Keratinocyte (primary cell): ENCODE results near the gene RNMT. TPM values are rescaled to one million over a fixed set of nuclear protein-coding genes. Genes with fewer than 3 reads are reported as not detected.

Source experiments
- DNase-seq: peaks from one replicate; pipeline ENCODE4 v3.0.0-alpha.2; 2011; ENCODE audit warnings: low read depth, missing footprints, low spot score
- FAIRE-seq: peaks from 2 replicates; lab custom pipeline; 2011; peaks lifted over from hg19 to GRCh38; lab: Jason Lieb, UNC
- H2AFZ ChIP-seq: 2 replicates; pipeline ENCODE4 v1.6.0; 2012; ENCODE audit warnings: low read length, control low read depth, inconsistent platforms; ENCODE audit not compliant: control insufficient read depth
- H3K27ac ChIP-seq: 2 replicates; pipeline ENCODE4 v1.5.1; 2011; ENCODE audit warnings: low read length; ENCODE audit not compliant: control insufficient read depth, insufficient read depth
- H3K27me3 ChIP-seq: 3 replicates; pipeline ENCODE4 v1.6.0; 2011; ENCODE audit warnings: low read length; ENCODE audit not compliant: control insufficient read depth, insufficient read depth; ENCODE audit errors: extremely low read depth
- H3K36me3 ChIP-seq, 2 experiments: 2 replicates in 1 of 2; 3 replicates in 1 of 2; pipeline ENCODE4 v1.5.1; 2011; ENCODE audit warnings: low read length in 2 of 2, mild to moderate bottlenecking in 1 of 2; ENCODE audit not compliant: control insufficient read depth in 2 of 2, insufficient read depth in 2 of 2; ENCODE audit errors: extremely low read depth in 1 of 2
- H3K4me1 ChIP-seq: 3 replicates; pipeline ENCODE4 v1.5.1; 2011; ENCODE audit warnings: low read length; ENCODE audit not compliant: control insufficient read depth, insufficient read depth; ENCODE audit errors: extremely low read depth
- H3K4me2 ChIP-seq: 3 replicates; pipeline ENCODE4 v1.6.0; 2011; ENCODE audit warnings: low read depth, low read length; ENCODE audit not compliant: control insufficient read depth, insufficient read depth; ENCODE audit errors: extremely low read depth
- H3K4me3 ChIP-seq, 3 experiments: fragments of 200-600 bp in 1 of 3; sonication (generic) in 1 of 3; 2 replicates in 2 of 3; 3 replicates in 1 of 3; pipeline ENCODE4 v1.5.1; 2011 to 2016; ENCODE audit warnings: low read length in 3 of 3, mild to moderate bottlenecking in 3 of 3, control low read depth in 2 of 3, inconsistent platforms in 1 of 3, low read depth in 1 of 3, mixed read lengths in 1 of 3, mixed run types in 1 of 3, moderate library complexity in 1 of 3; ENCODE audit not compliant: control insufficient read depth in 2 of 3, insufficient read depth in 2 of 3; ENCODE audit errors: extremely low read depth in 1 of 3
- H3K79me2 ChIP-seq: 2 replicates; pipeline ENCODE4 v1.6.0; 2012; ENCODE audit warnings: low read length; ENCODE audit not compliant: control insufficient read depth, insufficient read depth
- H3K9ac ChIP-seq: 3 replicates; pipeline ENCODE4 v1.6.0; 2011; ENCODE audit warnings: low read length; ENCODE audit not compliant: control insufficient read depth, insufficient read depth; ENCODE audit errors: extremely low read depth
- H3K9me1 ChIP-seq: 3 replicates; pipeline ENCODE4 v1.6.0; 2011; ENCODE audit warnings: low read length; ENCODE audit not compliant: control insufficient read depth, insufficient read depth; ENCODE audit errors: extremely low read depth
- H3K9me3 ChIP-seq: 2 replicates; pipeline ENCODE4 v1.5.1; 2012; ENCODE audit warnings: low read depth, low read length; ENCODE audit not compliant: control insufficient read depth
- H4K20me1 ChIP-seq: 3 replicates; pipeline ENCODE4 v1.6.0; 2011; ENCODE audit warnings: low read length; ENCODE audit not compliant: control insufficient read depth, insufficient read depth; ENCODE audit errors: extremely low read depth
- EZH2 ChIP-seq: IDR thresholded peaks from one replicate; pipeline ENCODE4 v1.6.1; 2012; ENCODE audit warnings: inconsistent platforms, mild to moderate bottlenecking, low read length, moderate library complexity
- dilution Hi-C: fragments of 300-500 bp; cut with MboI; formaldehyde crosslinking; loops from one replicate; pipeline ENCODE4 v1.7.0; 2020; ENCODE audit warnings: low sequenced_read_pairs; ENCODE audit not compliant: extremely low pct_ligation_motif_present
- polyA plus RNA-seq, 5 experiments: library from polyadenylated mRNA; depleted of rRNA in 3 of 5; stranded (reverse) in 3 of 5; stranded (forward) in 1 of 5; unstranded in 1 of 5; fragments of >200 nt; gene quantifications; 1 replicate in 1 of 5; 2 replicates in 3 of 5; 3 replicates in 1 of 5; pipeline versions ENCODE4 v1.2.1 to v1.2.3, GENCODE V29; 2011 to 2012; ENCODE audit warnings: missing spikeins in 2 of 5, low read depth in 1 of 5, low replicate concordance in 1 of 5
- TF ChIP-seq, protein P1 (sequence below), 3 experiments: IDR thresholded peaks in 1 of 3; conservative IDR thresholded peaks in 1 of 3; optimal IDR thresholded peaks in 1 of 3; 2 replicates in 2 of 3; 3 replicates in 1 of 3; pipeline versions ENCODE3 to v1.5.1; 2011; ENCODE audit warnings: low read length in 3 of 3, mild to moderate bottlenecking in 3 of 3, moderate library complexity in 2 of 3, control low read depth in 1 of 3, inconsistent platforms in 1 of 3; ENCODE audit not compliant: insufficient read depth in 2 of 3; ENCODE audit errors: extremely low read depth in 1 of 3

Gene RNMT
- polyA plus RNA-seq, 1 donor (not counting 4 experiments of a cell fraction or from before 2014, with no cell fraction given): 22.6 TPM

DNA sequence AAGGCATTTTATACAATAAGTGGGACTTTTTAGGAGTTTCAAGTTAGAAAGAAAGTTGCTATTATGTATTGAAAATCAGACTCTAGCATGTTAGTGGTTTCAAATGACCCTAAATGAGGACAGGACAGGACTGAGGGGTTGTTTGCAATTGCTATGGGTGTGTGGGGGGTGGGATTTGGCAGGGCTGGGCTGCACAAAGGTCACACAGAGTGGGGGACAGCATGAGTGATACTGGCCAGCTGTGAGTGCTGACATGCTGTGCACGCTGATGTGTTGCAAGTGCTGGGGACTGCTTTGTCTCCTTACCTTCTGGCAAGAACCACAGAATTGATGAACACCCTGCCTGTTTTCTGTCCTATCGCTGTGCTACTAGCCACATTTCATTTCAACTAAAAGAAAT lies 29.8 kb downstream of the RNMT start:
- Histone ChIP-seq H3K9me1 (no peaks in the 10 kb centered on the region), H3K79me2 (no peaks in the 10 kb centered on the region), H3K4me1 (peaks cover 5% of the 10 kb centered on the region), H3K27me3 (no peaks in the 10 kb centered on the region), H2AFZ (no peak overlapping the region), H3K27ac (no peak overlapping the region), H3K9me3 (no peaks in the 10 kb centered on the region), H4K20me1 (no peaks in the 10 kb centered on the region), H3K36me3 (peaks cover 9 to 16% of the 10 kb centered on the region in 2 experiments), H3K9ac (no peak overlapping the region), H3K4me2 (no peak overlapping the region), H3K4me3 (no peak overlapping the region)
- DNase-seq: no peak
- TF ChIP-seq EZH2: no peak
- TF ChIP-seq, protein P1, sequence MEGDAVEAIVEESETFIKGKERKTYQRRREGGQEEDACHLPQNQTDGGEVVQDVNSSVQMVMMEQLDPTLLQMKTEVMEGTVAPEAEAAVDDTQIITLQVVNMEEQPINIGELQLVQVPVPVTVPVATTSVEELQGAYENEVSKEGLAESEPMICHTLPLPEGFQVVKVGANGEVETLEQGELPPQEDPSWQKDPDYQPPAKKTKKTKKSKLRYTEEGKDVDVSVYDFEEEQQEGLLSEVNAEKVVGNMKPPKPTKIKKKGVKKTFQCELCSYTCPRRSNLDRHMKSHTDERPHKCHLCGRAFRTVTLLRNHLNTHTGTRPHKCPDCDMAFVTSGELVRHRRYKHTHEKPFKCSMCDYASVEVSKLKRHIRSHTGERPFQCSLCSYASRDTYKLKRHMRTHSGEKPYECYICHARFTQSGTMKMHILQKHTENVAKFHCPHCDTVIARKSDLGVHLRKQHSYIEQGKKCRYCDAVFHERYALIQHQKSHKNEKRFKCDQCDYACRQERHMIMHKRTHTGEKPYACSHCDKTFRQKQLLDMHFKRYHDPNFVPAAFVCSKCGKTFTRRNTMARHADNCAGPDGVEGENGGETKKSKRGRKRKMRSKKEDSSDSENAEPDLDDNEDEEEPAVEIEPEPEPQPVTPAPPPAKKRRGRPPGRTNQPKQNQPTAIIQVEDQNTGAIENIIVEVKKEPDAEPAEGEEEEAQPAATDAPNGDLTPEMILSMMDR (optimal IDR thresholded peaks at IDR 0.05 in 1 of 3, IDR thresholded peaks at IDR 0.05 in 1 of 3, conservative IDR thresholded peaks at IDR 0.05 in 1 of 3; ENCODE audit: extremely low read depth in 1 of 3, insufficient read depth in 2 of 3, low read length in 3 of 3): no peak
- dilution Hi-C loops: no loop called here
- no peak for FAIRE-seq

DNA sequence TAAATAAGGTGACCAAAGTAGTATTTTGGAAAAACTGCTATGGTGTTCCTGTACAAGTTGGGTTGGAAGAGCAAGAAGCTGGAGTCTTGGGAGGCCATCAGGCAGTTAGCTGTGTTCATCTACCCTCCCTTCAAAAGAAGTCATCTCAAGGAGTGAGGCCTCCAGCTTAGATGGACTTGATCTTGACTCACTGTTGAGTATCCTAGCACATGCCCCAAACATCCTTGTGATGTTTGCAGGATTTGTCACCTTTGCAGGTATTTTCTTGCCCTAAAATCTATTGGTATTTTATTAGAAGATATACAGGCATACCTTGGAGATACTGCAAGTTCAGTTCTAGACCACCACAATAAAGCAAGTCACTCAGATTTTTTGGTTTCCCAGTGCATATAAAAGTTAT lies 30.2 kb downstream of the RNMT start:
- no peaks in the 10 kb centered on the region for H3K27me3 ChIP-seq
- H3K4me2 ChIP-seq: no peak overlapping the region
- dilution Hi-C loops: no loop called here
- H3K36me3 ChIP-seq: peaks cover 9 to 18% of the 10 kb centered on the region in 2 experiments
- no peak overlapping the region for H3K9ac ChIP-seq
- no peaks in the 10 kb centered on the region for H3K9me1 ChIP-seq
- H3K4me3 ChIP-seq: no peak overlapping the region
- no peaks in the 10 kb centered on the region for H4K20me1 ChIP-seq
- no peak overlapping the region for H3K27ac ChIP-seq
- H3K79me2 ChIP-seq: no peaks in the 10 kb centered on the region
- DNase-seq (no peak), FAIRE-seq (no peak)
- TF ChIP-seq EZH2: no peak
- TF ChIP-seq, protein P1 (optimal IDR thresholded peaks at IDR 0.05 in 1 of 3, IDR thresholded peaks at IDR 0.05 in 1 of 3, conservative IDR thresholded peaks at IDR 0.05 in 1 of 3; ENCODE audit: extremely low read depth in 1 of 3, insufficient read depth in 2 of 3, low read length in 3 of 3): no peak
- H2AFZ ChIP-seq: no peak overlapping the region
- H3K9me3 ChIP-seq: no peaks in the 10 kb centered on the region
- H3K4me1 ChIP-seq: peaks cover 5% of the 10 kb centered on the region
